ENCODE data around the gene CNKSR3. TPM values are rescaled to one million over a fixed set of nuclear protein-coding genes. Genes with fewer than 3 reads are reported as not detected.
A peak's percentile ranks its signal among the peaks of the same experiment; 100 is the strongest.

CNKSR3 gene
- total RNA-seq, 1 experiment from 2014 or later = 5.6 TPM

GRCh38 chr6:154479351-154479769 lies 31.1 kb downstream of the CNKSR3 start:
- DNase-seq (ENCODE audit: low read depth) = no peak

- DNase-seq (ENCODE audit: low read depth) = no peak
Measured at GRCh38 chr6:154478701-154479060, 31.8 kb downstream of the CNKSR3 start.

GRCh38 chr6:154478021-154478700 lies 32.3 kb downstream of the CNKSR3 start:
- DNase-seq (ENCODE audit: low read depth) = no peak

- DNase-seq (ENCODE audit: low read depth) = no peak
Measured at GRCh38 chr6:154476494-154476893, 34.0 kb downstream of the CNKSR3 start.

- peak; percentile 81 for DNase-seq (ENCODE audit: low read depth)
Measured at GRCh38 chr6:154474648-154475428, 35.6 kb downstream of the CNKSR3 start.

GRCh38 chr6:154473324-154473723 lies 37.2 kb downstream of the CNKSR3 start:
- no peak for DNase-seq (ENCODE audit: low read depth)

GRCh38 chr6:154471609-154472362 lies 38.7 kb downstream of the CNKSR3 start:
- no peak for DNase-seq (ENCODE audit: low read depth)

- no peak for DNase-seq (ENCODE audit: low read depth)
Measured at GRCh38 chr6:154469306-154469935, 41.1 kb downstream of the CNKSR3 start.

- DNase-seq (ENCODE audit: low read depth) = no peak
Measured at GRCh38 chr6:154468760-154469159, 41.7 kb downstream of the CNKSR3 start.

- DNase-seq (ENCODE audit: low read depth) = no peak
Measured at GRCh38 chr6:154466971-154467679, 43.4 kb downstream of the CNKSR3 start.

- DNase-seq (ENCODE audit: low read depth) = no peak
Measured at GRCh38 chr6:154466139-154466538, 44.3 kb downstream of the CNKSR3 start.

- DNase-seq (ENCODE audit: low read depth) = no peak
Measured at GRCh38 chr6:154463573-154464419, 46.7 kb downstream of the CNKSR3 start.

- DNase-seq (ENCODE audit: low read depth) = no peak
Measured at GRCh38 chr6:154462425-154462824, 48.1 kb downstream of the CNKSR3 start.

GRCh38 chr6:154461348-154461747 lies 49.1 kb downstream of the CNKSR3 start:
- DNase-seq (ENCODE audit: low read depth) = no peak

GRCh38 chr6:154460306-154461071 lies 50.0 kb downstream of the CNKSR3 start:
- DNase-seq (ENCODE audit: low read depth) = peak; percentile 85

GRCh38 chr6:154459513-154459912 lies 51.0 kb downstream of the CNKSR3 start:
- DNase-seq (ENCODE audit: low read depth) = no peak

- no peak for DNase-seq (ENCODE audit: low read depth)
Measured at GRCh38 chr6:154458565-154459470, 51.7 kb downstream of the CNKSR3 start.

GRCh38 chr6:154457881-154458284 lies 52.6 kb downstream of the CNKSR3 start:
- no peak for DNase-seq (ENCODE audit: low read depth)

Data from LHCN-M2 (cell line).